ENCODE data around the gene SPOCK1. TPM values are rescaled to one million over a fixed set of nuclear protein-coding genes. Genes with fewer than 3 reads are reported as not detected.

The SPOCK1 gene
- total and polyA plus RNA-seq, 2 donors (not counting 3 experiments of a cell fraction or from before 2014, with no cell fraction given), result 144 to 280 TPM

GRCh38 chr5:137410234-137411010 lies 88.7 kb downstream of the SPOCK1 start:
- FAIRE-seq (no peak), DNase-seq (ENCODE audit: low read depth, low spot score) (no peak)
- no peaks in the 10 kb centered on the region for H3K36me3 ChIP-seq (ENCODE audit: control insufficient read depth in 2 of 2, extremely low read depth in 1 of 2, insufficient read depth in 2 of 2, low read length in 2 of 2)
- POLR2A ChIA-PET, result no interaction called here
- H2AFZ ChIP-seq (ENCODE audit: low read depth, low read length), result no peak overlapping the region
- no peaks in the 10 kb centered on the region for H3K27me3 ChIP-seq (ENCODE audit: control insufficient read depth in 2 of 2, insufficient read depth in 2 of 2, low read length in 2 of 2)
- no peak overlapping the region for H3K4me3 ChIP-seq (replicated peaks in 1 of 3; ENCODE audit: insufficient read depth in 1 of 3, low read depth in 1 of 3, low read length in 3 of 3)
- H3K79me2 ChIP-seq (ENCODE audit: control insufficient read depth, insufficient read depth, low read length), result peaks cover 70% of the 10 kb centered on the region
- no peak overlapping the region for H3K27ac ChIP-seq (ENCODE audit: insufficient read depth, low read depth, low read length)
- no peaks in the 10 kb centered on the region for H4K20me1 ChIP-seq (replicated peaks; ENCODE audit: control insufficient read depth, extremely low read depth, insufficient read depth, low read length)
- TF ChIP-seq FOS (IDR thresholded peaks at IDR 0.05; ENCODE audit: borderline replicate concordance, insufficient read depth, low read length), result no peak
- no peak for TF ChIP-seq POLR2AphosphoS5 (IDR thresholded peaks at IDR 0.05; ENCODE audit: insufficient read depth, low read depth, low read length)
- no peak for TF ChIP-seq GATA2 (IDR thresholded peaks at IDR 0.05; ENCODE audit: insufficient read depth, insufficient read length, low read depth, low read length)
- TF ChIP-seq POLR2A (IDR thresholded peaks at IDR 0.05; ENCODE audit: low read depth, low read length), result no peak
- TF ChIP-seq EZH2 (IDR thresholded peaks at IDR 0.05; ENCODE audit: borderline replicate concordance, low read depth, low read length, severe bottlenecking), result no peak
- TF ChIP-seq MYC (IDR thresholded peaks at IDR 0.05; ENCODE audit: low read depth, low read length), result no peak
- no peak for TF ChIP-seq MAX (IDR thresholded peaks at IDR 0.05; ENCODE audit: insufficient read depth, insufficient read length)
- TF ChIP-seq CTCF (IDR thresholded peaks at IDR 0.05; ENCODE audit: extremely low read depth in 1 of 2, insufficient read depth in 1 of 2, low read depth in 1 of 2, low read length in 2 of 2), result no peak
- no peak for TF ChIP-seq JUN (IDR thresholded peaks at IDR 0.05; ENCODE audit: borderline replicate concordance, insufficient read depth, insufficient read length, low read depth)
- no TSS peak for BruUV-seq (replicated peaks)
- no peak overlapping the region for H3K4me2 ChIP-seq (ENCODE audit: insufficient read depth, low read length)
- H3K9ac ChIP-seq (replicated peaks; ENCODE audit: extremely low read depth, insufficient read depth, low read length), result no peak overlapping the region
- H3K9me1 ChIP-seq (replicated peaks; ENCODE audit: control insufficient read depth, extremely low read depth, insufficient read depth, low read length), result no peaks in the 10 kb centered on the region
- CTCF ChIA-PET, result interaction anchor here (1.4 to 3.4 kb wide), 2 partner anchors 9 to 65 kb away, joined by 4 to 14 read pairs; no protein-coding TSS in a partner anchor
- H3K4me1 ChIP-seq (ENCODE audit: control insufficient read depth, extremely low read depth, insufficient read depth, low read length), result peaks cover 7% of the 10 kb centered on the region
- intact Hi-C loops (cut with micrococcal nuclease), result no loop called here
- dilution Hi-C loops (cut with MboI; ENCODE audit: extremely low pct_ligation_motif_present, low sequenced_read_pairs), result no loop called here
- H3K9me3 ChIP-seq (replicated peaks; ENCODE audit: control insufficient read depth, insufficient read depth, low read length), result no peaks in the 10 kb centered on the region

Measured in endothelial cell of umbilical vein (primary cell).